SK-N-SH treated with all-trans-retinoic acid at 6 μM for 48 hours (cell line): ENCODE results near the gene TMED5.

Experiments used
- CSDC2 ChIP-seq: fragments of 250-450 bp; sonication (Bioruptor Pico); IDR thresholded peaks from 2 replicates; pipeline ENCODE4 v1.5.0; 2020; ENCODE audit warnings: mild to moderate bottlenecking, moderate library complexity
- ESRRG ChIP-seq: fragments of 250-450 bp; sonication (Bioruptor Pico); IDR thresholded peaks from 2 replicates; pipeline ENCODE4 v1.6.1; 2021; ENCODE audit warnings: mild to moderate bottlenecking
- PATZ1 ChIP-seq: fragments of 250-450 bp; sonication (Bioruptor Pico); IDR thresholded peaks from 2 replicates; pipeline ENCODE4 v1.8.0; 2020; ENCODE audit warnings: mild to moderate bottlenecking, moderate library complexity, borderline replicate concordance
- ZFP3 ChIP-seq: fragments of 250-450 bp; sonication (Bioruptor Pico); IDR thresholded peaks from 2 replicates; pipeline ENCODE4 v1.5.0; 2020; ENCODE audit warnings: mild to moderate bottlenecking, moderate library complexity
- ZNF565 ChIP-seq: fragments of 450-650 bp; formaldehyde crosslinking; conservative IDR thresholded peaks from 2 replicates; pipeline ENCODE4 v1.5.0; 2020; ENCODE audit warnings: low read depth, mild to moderate bottlenecking, moderate library complexity

GRCh38 chr1:93221913-93222312 is 41.7 kb upstream of the TMED5 start:
- TF ChIP-seq ZFP3: no peak
- no peak for TF ChIP-seq ZNF565 (CRISPR knock-in tag)
- no peak for TF ChIP-seq PATZ1 (CRISPR knock-in tag)
- TF ChIP-seq CSDC2 (CRISPR knock-in tag): no peak
- no peak for TF ChIP-seq ESRRG
